Panc1 (cell line): ENCODE results near the gene TPD52L3. TPM values are rescaled to one million over a fixed set of nuclear protein-coding genes. Genes with fewer than 3 reads are reported as not detected.

Experiments
- total RNA-seq: library from RNA; stranded (reverse); gene quantifications from one replicate; pipeline ENCODE4 v1.2.1, GENCODE V29; 2021; ENCODE audit not compliant: unreplicated experiment

The TPD52L3 gene
- total RNA-seq, 1 experiment from 2014 or later = not detected

Other genes starting within 250 kb of the TPD52L3 start
- not detected for gene IL33, start 112.6 kb upstream of the TPD52L3 start, total RNA-seq
- gene UHRF2, start 84.8 kb downstream of the TPD52L3 start, total RNA-seq = 17.2 TPM